B cell (primary cell): ENCODE results near the gene SYT14. TPM values are rescaled to one million over a fixed set of nuclear protein-coding genes. Genes with fewer than 3 reads are reported as not detected.

Source experiments
- ATAC-seq: fragments of 200-7000 bp; cut with Tn5 transposase; one replicate; pipeline ENCODE4 v1.10.0; 2021; ENCODE audit warnings: low read depth, mild to moderate bottlenecking, moderate number of reproducible peaks, moderate library complexity
- CTCF ChIA-PET: fragments of 350-600 bp; sonication (Branson Sonifier 250); formaldehyde crosslinking; loops from one replicate; lab custom pipeline; 2021; ENCODE audit warnings: antibody characterized with exemption, inconsistent platforms; lab: Charles Lee
- POLR2A ChIA-PET: fragments of 350-600 bp; sonication (Branson Sonifier 250); formaldehyde crosslinking; loops from one replicate; lab custom pipeline; 2021; ENCODE audit warnings: antibody characterized with exemption; lab: Charles Lee
- DNase-seq: peaks from one replicate; pipeline ENCODE4 v3.0.0; 2013
- H2AFZ ChIP-seq: 2 replicates; pipeline ENCODE4 v1.6.1; 2012; ENCODE audit warnings: mild to moderate bottlenecking, low read depth, low read length; ENCODE audit not compliant: insufficient read depth, poor library complexity, severe bottlenecking
- H3K27ac ChIP-seq, 2 donors: 1 replicate in 1 of 2; 2 replicates in 1 of 2; pipeline ENCODE4 v1.5.1; 2012 to 2013; ENCODE audit warnings: low read length in 2 of 2, mild to moderate bottlenecking in 2 of 2, moderate library complexity in 1 of 2
- H3K27me3 ChIP-seq, 4 experiments: fragments of 200-600 bp in 1 of 4; sonication (generic) in 1 of 4; replicated peaks in 1 of 4; 1 replicate in 2 of 4; 2 replicates in 2 of 4; pipeline versions ENCODE4 v1.6.1 to v1.7.0; 2013 to 2016; ENCODE audit warnings: low read length in 3 of 4, mild to moderate bottlenecking in 2 of 4, mixed read lengths in 1 of 4, moderate library complexity in 1 of 4; ENCODE audit not compliant: insufficient read depth in 4 of 4, control insufficient read depth in 3 of 4; ENCODE audit errors: control extremely low read depth in 1 of 4
- H3K36me3 ChIP-seq, 2 experiments: replicated peaks in 1 of 2; 1 replicate in 1 of 2; 2 replicates in 1 of 2; pipeline versions ENCODE4 v1.6.1 to v1.7.1; 2013; ENCODE audit warnings: low read length in 1 of 2; ENCODE audit not compliant: insufficient read depth in 2 of 2, control insufficient read depth in 1 of 2; ENCODE audit errors: control extremely low read depth in 1 of 2, extremely low read depth in 1 of 2
- H3K4me1 ChIP-seq, 2 donors: fragments of 200-600 bp in 1 of 2; sonication (generic) in 1 of 2; 1 replicate in 1 of 2; 2 replicates in 1 of 2; pipeline versions ENCODE4 v1.5.1 to v1.6.1; 2013 to 2017; ENCODE audit warnings: low read length in 2 of 2; ENCODE audit not compliant: control insufficient read depth in 2 of 2, insufficient read depth in 2 of 2
- H3K4me2 ChIP-seq: replicated peaks from 2 replicates; pipeline ENCODE3; 2012; ENCODE audit warnings: mild to moderate bottlenecking, low read depth, low read length; ENCODE audit not compliant: poor library complexity, severe bottlenecking
- H3K4me3 ChIP-seq, 5 experiments: fragments of 200-600 bp in 1 of 5; sonication (generic) in 1 of 5; 1 replicate in 3 of 5; 2 replicates in 2 of 5; pipeline versions ENCODE4 v1.5.1 to v1.7.0; 2011 to 2016; ENCODE audit warnings: low read length in 4 of 5, mild to moderate bottlenecking in 4 of 5, low read depth in 2 of 5, control low read depth in 1 of 5, moderate library complexity in 1 of 5; ENCODE audit not compliant: insufficient read depth in 1 of 5; ENCODE audit errors: control extremely low read depth in 1 of 5, extremely low read depth in 1 of 5
- H3K79me2 ChIP-seq: fragments of 200-600 bp; sonication (generic); one replicate; pipeline ENCODE4 v1.6.0; 2016; ENCODE audit warnings: low read length; ENCODE audit not compliant: control insufficient read depth, insufficient read depth
- H3K9ac ChIP-seq: fragments of 200-600 bp; sonication (generic); 2 replicates; pipeline ENCODE4 v1.6.1; 2017; ENCODE audit warnings: mild to moderate bottlenecking, low read length, moderate library complexity
- H3K9me3 ChIP-seq, 3 donors: one replicate each; pipeline versions ENCODE4 v1.6.1 to v1.7.1; 2013; ENCODE audit warnings: low read length in 2 of 3; ENCODE audit not compliant: control insufficient read depth in 2 of 3, insufficient read depth in 1 of 3; ENCODE audit errors: control extremely low read depth in 1 of 3
- H4K20me1 ChIP-seq: 2 replicates; pipeline ENCODE4 v1.6.0; 2012; ENCODE audit warnings: mild to moderate bottlenecking, low read length; ENCODE audit not compliant: insufficient read depth, control insufficient read depth, poor library complexity, severe bottlenecking
- H3K27ac Mint-ChIP-seq: one replicate; pipeline ENCODE4 v1.8.0; 2021; ENCODE audit warnings: mixed read lengths
- H3K27me3 Mint-ChIP-seq: one replicate; pipeline ENCODE4 v1.8.0; 2021; ENCODE audit warnings: mixed read lengths
- H3K4me1 Mint-ChIP-seq: one replicate; pipeline ENCODE4 v1.8.0; 2021; ENCODE audit warnings: mixed read lengths
- H3K4me3 Mint-ChIP-seq: one replicate; pipeline ENCODE4 v1.8.0; 2021; ENCODE audit warnings: mixed read lengths
- H3K9me3 Mint-ChIP-seq: one replicate; pipeline ENCODE4 v1.8.0; 2022; ENCODE audit warnings: mixed read lengths; ENCODE audit not compliant: insufficient read depth
- EZH2 ChIP-seq: IDR thresholded peaks from 2 replicates; pipeline ENCODE4 v1.6.1; 2012; ENCODE audit warnings: borderline replicate concordance, low read depth, mild to moderate bottlenecking, moderate library complexity, low read length; ENCODE audit not compliant: insufficient read depth, poor library complexity, severe bottlenecking
- WGBS: methylation state at CpG from one replicate; pipeline ENCODE4 v1.1.5; 2013; ENCODE audit warnings: missing lambda C conversion rate; ENCODE audit not compliant: insufficient coverage; 5-methylcytosine and 5-hydroxymethylcytosine counted together
- intact Hi-C: fragments of 100-400 bp; cut with micrococcal nuclease; formaldehyde crosslinking; loops from one replicate; pipeline ENCODE4 v1.10.0; 2022
- polyA plus RNA-seq: library from polyadenylated mRNA; depleted of rRNA; stranded (reverse); fragments of >200 nt; gene quantifications from 2 replicates; pipeline ENCODE4 v1.2.3, GENCODE V29; 2012
- total RNA-seq, 2 donors: library from RNA; stranded (reverse); fragments of 120-200 nt in 1 of 2; gene quantifications; 1 replicate in 1 of 2; 2 replicates in 1 of 2; pipeline versions ENCODE4 v1.2.3 to v1.2.4, GENCODE V29; 2013 to 2022
- TF ChIP-seq, protein P1 (sequence below): fragments of 200-600 bp; IDR thresholded peaks from one replicate; pipeline ENCODE4 v1.8.0; 2022; ENCODE audit warnings: antibody characterized with exemption, mild to moderate bottlenecking

The SYT14 gene
- total and polyA plus RNA-seq, 2 donors (not counting 1 experiment from before 2014, with no cell fraction given): not detected

DNA sequence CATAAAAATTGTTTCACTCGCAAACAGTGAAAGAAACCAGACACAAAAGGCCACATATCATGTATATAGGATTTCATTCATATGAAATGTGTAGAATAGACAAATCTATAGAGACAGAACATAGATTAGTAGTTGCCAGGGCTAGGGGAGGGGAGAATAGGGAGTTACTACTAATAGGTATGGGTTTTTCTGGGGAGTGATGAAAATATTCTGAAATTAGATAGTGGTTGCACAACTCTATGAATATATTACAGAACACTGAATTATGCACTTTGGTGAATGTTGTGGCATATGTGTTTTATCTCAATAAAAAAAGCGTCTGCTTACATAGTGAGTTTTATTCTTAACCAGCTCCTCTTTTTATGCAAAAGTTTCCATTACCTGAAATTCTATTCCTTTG, 21.6 kb downstream of the SYT14 start:
- H4K20me1 ChIP-seq: no peaks in the 10 kb centered on the region
- no peaks in the 10 kb centered on the region for H3K36me3 ChIP-seq
- H2AFZ ChIP-seq: no peak overlapping the region
- H3K79me2 ChIP-seq: no peaks in the 10 kb centered on the region
- peaks cover 0 to 6% (median 0%) of the 10 kb centered on the region in 4 experiments for H3K27me3 ChIP-seq
- no peak overlapping the region for H3K4me2 ChIP-seq
- H3K4me1 Mint-ChIP-seq: no peaks in the 10 kb centered on the region
- no CpG with 5 or more reads among the region's 2 CpGs for WGBS
- H3K4me1 ChIP-seq: no peaks in the 10 kb centered on the region
- intact Hi-C loops: no loop called here
- H3K27ac ChIP-seq: no peak overlapping the region
- H3K4me3 ChIP-seq: no peak overlapping the region
- ChIA-PET POLR2A (no interaction called here), CTCF (no interaction called here)
- H3K9me3 ChIP-seq: peaks cover 0 to 1% (median 0%) of the 10 kb centered on the region in 3 donors
- no peak overlapping the region for H3K9ac ChIP-seq
- no peaks in the 10 kb centered on the region for H3K9me3 Mint-ChIP-seq
- ATAC-seq (no peak), DNase-seq (no peak)
- TF ChIP-seq, protein P1, sequence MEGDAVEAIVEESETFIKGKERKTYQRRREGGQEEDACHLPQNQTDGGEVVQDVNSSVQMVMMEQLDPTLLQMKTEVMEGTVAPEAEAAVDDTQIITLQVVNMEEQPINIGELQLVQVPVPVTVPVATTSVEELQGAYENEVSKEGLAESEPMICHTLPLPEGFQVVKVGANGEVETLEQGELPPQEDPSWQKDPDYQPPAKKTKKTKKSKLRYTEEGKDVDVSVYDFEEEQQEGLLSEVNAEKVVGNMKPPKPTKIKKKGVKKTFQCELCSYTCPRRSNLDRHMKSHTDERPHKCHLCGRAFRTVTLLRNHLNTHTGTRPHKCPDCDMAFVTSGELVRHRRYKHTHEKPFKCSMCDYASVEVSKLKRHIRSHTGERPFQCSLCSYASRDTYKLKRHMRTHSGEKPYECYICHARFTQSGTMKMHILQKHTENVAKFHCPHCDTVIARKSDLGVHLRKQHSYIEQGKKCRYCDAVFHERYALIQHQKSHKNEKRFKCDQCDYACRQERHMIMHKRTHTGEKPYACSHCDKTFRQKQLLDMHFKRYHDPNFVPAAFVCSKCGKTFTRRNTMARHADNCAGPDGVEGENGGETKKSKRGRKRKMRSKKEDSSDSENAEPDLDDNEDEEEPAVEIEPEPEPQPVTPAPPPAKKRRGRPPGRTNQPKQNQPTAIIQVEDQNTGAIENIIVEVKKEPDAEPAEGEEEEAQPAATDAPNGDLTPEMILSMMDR: no peak
- no peak for TF ChIP-seq EZH2
- no peak overlapping the region for H3K4me3 Mint-ChIP-seq
- H3K27me3 Mint-ChIP-seq: peaks cover 24% of the 10 kb centered on the region
- H3K27ac Mint-ChIP-seq: no peak overlapping the region

DNA sequence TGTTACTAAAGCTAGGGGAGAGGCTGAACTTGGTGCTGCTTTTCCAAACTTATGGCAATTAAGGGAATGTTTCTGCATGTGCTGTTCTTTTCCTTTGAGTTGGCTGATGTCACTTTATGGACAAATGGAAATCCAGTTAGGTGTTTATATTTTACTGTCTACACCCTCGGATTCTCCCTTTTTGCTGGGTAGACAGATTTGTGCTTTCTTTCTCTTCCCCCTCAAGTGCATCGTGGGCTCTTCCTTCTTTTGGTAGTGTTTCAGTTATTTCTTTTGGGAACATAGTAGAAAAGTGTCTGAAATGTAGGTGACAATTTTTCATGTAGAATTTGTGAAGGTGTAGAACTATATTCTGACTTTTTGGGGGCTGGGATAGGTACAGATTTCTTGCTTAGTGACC, 22.9 kb downstream of the SYT14 start:
- H3K36me3 ChIP-seq: no peaks in the 10 kb centered on the region
- DNase-seq (no peak), ATAC-seq (no peak)
- no peak overlapping the region for H3K27ac Mint-ChIP-seq
- no CpG with 5 or more reads among the region's 2 CpGs for WGBS
- ChIA-PET POLR2A (no interaction called here), CTCF (no interaction called here)
- H3K27ac ChIP-seq: no peak overlapping the region
- H3K4me1 ChIP-seq: no peaks in the 10 kb centered on the region
- no peak overlapping the region for H3K9ac ChIP-seq
- H2AFZ ChIP-seq: no peak overlapping the region
- H3K79me2 ChIP-seq: no peaks in the 10 kb centered on the region
- peaks cover 0 to 6% (median 0%) of the 10 kb centered on the region in 4 experiments for H3K27me3 ChIP-seq
- no peak overlapping the region for H3K4me3 ChIP-seq
- peaks cover 24% of the 10 kb centered on the region for H3K27me3 Mint-ChIP-seq
- no peaks in the 10 kb centered on the region for H3K9me3 Mint-ChIP-seq
- no peaks in the 10 kb centered on the region for H3K4me1 Mint-ChIP-seq
- intact Hi-C loops: no loop called here
- H3K4me2 ChIP-seq: no peak overlapping the region
- peaks cover 0 to 1% (median 0%) of the 10 kb centered on the region in 3 donors for H3K9me3 ChIP-seq
- H4K20me1 ChIP-seq: no peaks in the 10 kb centered on the region
- TF ChIP-seq EZH2: no peak
- TF ChIP-seq, protein P1: no peak
- no peak overlapping the region for H3K4me3 Mint-ChIP-seq
